ENCODE measurements around the gene HIPK3.

The HIPK3 gene

DNA sequence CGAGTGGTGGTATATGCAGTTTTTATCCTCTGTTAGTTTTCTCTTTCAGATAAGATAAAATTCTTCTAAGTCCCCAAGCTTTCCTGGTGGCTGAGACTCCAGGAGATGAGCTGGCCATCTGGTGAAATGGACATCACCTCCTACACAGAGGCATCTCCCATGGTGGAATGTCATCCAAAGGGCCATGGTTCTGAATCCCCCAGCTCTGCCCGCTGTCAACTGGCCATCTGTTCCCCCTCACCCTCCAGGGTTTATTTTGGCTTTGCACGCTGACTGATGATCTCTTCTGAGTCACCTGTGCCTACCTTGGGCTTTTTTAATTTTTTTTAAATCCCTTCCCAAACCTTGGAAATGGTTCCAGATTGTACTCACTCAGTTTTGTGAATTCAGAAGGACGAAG lies 142.2 kb downstream of the HIPK3 start:
- no peak for DNase-seq

DNA sequence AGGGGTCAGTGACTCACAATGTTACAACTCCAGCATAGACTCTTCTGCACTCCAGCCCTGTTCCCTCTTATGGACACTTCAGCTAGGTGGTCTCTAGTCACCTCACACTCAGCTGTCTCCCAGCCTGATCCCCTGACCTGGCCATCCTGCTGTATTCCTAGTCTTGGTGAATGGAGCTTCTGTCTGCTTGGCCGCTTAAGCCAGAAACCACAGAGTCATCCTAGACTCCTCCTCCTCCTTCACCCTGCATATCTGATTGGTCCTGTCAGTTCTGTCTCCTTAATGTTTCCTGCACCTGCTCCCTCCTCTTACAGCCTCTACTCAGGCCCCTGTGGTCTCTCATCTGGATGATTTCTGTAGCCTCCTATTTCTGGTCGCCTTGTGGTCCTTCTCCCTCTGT lies 144.9 kb downstream of the HIPK3 start:
- no peak for DNase-seq

DNA sequence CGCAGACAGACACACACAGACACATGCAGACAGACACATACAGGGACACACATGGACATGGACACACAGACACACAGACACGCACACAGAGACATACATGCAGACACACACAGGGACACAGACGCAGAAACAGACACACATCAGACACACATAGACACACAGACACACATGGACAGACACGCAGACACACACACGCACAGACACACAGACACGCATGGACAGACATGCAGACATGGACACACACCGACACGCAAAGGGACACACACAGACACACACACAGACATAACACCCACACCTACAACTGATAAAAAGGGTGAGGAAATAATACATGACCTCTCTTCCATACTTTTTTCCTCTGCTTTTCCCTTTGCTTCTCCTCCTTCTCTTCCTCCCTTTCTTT lies 146.2 kb downstream of the HIPK3 start:
- DNase-seq, result no peak

DNA sequence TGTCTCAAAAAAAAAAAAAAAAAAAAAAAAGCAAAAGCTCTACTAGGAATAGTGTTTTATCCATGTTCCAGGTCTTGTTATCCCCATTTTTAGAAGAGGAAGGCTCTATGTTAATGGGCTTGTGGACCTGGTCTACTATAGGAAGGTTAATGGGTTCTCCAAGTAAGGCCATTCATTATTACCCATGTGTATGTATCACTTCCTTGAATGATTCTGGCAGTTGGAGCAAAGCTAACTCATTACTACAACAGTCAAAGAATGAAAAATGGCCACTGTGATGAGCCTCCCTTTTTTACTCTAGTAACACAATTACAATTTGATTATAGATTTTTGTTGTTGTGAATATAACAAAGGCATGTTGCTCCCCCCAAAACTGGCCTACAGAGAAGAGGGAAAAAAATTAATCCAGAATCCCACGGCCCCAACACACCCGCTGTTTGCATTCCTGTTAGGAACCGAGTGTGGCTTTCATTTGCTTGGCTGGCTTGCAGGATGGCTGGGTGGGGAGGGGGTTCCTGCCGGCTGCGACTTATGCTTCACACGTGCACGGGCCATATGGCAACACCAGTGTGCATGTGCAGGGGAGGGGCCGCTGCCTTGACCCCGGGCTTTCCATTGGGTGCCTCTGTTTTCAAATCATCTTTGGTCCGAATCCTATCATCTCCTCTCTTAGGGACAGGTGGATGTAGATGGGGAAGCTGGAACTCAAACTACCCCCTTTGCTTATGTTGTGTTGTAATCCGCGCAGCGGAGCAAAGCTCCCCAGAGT lies 148.8 kb downstream of the HIPK3 start:
- DNase-seq, result no peak
